ENCODE results near the gene EIF4A3. TPM values are rescaled to one million over a fixed set of nuclear protein-coding genes. Genes with fewer than 3 reads are reported as not detected.

Gene EIF4A3
- total RNA-seq, 1 donor from 2014 or later, result 90.1 TPM

GRCh38 chr17:80185968-80186367 lies 39.0 kb upstream of the EIF4A3 start:
- intact Hi-C loops (cut with DNase I), result no loop called here
- H3K27me3 ChIP-seq, result no peaks in the 10 kb centered on the region
- TF ChIP-seq POLR2A (IDR thresholded peaks at IDR 0.05), result no peak
- no peak for TF ChIP-seq CTCF (IDR thresholded peaks at IDR 0.05)
- no peak for TF ChIP-seq POLR2AphosphoS5 (IDR thresholded peaks at IDR 0.05; ENCODE audit: insufficient read depth in 1 of 2, low read depth in 1 of 2)
- H3K4me3 ChIP-seq, result no peak overlapping the region
- no peaks in the 10 kb centered on the region for H3K36me3 ChIP-seq
- H3K9me3 ChIP-seq, result no peaks in the 10 kb centered on the region
- peaks cover 14% of the 10 kb centered on the region for H3K4me1 ChIP-seq
- no peak overlapping the region for H3K27ac ChIP-seq
- DNase-seq (ENCODE audit: extremely low spot score in 2 of 2), result no peak

- Histone ChIP-seq H3K9me3 (no peaks in the 10 kb centered on the region), H3K27me3 (no peaks in the 10 kb centered on the region), H3K4me3 (no peak overlapping the region), H3K4me1 (peaks cover 14% of the 10 kb centered on the region), H3K36me3 (no peaks in the 10 kb centered on the region), H3K27ac (no peak overlapping the region)
- intact Hi-C loops (cut with DNase I), result no loop called here
- TF ChIP-seq POLR2AphosphoS5 (IDR thresholded peaks at IDR 0.05; ENCODE audit: insufficient read depth in 1 of 2, low read depth in 1 of 2) (no peak), POLR2A (IDR thresholded peaks at IDR 0.05) (no peak), CTCF (IDR thresholded peaks at IDR 0.05) (no peak)
- no peak for DNase-seq (ENCODE audit: extremely low spot score in 2 of 2)
Observed at GRCh38 chr17:80184423-80184714, 37.4 kb upstream of the EIF4A3 start.

- Histone ChIP-seq H3K36me3 (no peaks in the 10 kb centered on the region), H3K4me1 (peaks cover 14% of the 10 kb centered on the region), H3K27ac (no peak overlapping the region), H3K9me3 (no peaks in the 10 kb centered on the region), H3K4me3 (no peak overlapping the region), H3K27me3 (no peaks in the 10 kb centered on the region)
- DNase-seq (ENCODE audit: extremely low spot score in 2 of 2), result no peak
- intact Hi-C loops (cut with DNase I), result no loop called here
- TF ChIP-seq POLR2A (IDR thresholded peaks at IDR 0.05), result no peak
- no peak for TF ChIP-seq POLR2AphosphoS5 (IDR thresholded peaks at IDR 0.05; ENCODE audit: insufficient read depth in 1 of 2, low read depth in 1 of 2)
- no peak for TF ChIP-seq CTCF (IDR thresholded peaks at IDR 0.05)
Observed at GRCh38 chr17:80183581-80184422, 36.9 kb upstream of the EIF4A3 start.

- no peak for DNase-seq (ENCODE audit: extremely low spot score in 2 of 2)
- Histone ChIP-seq H3K4me3 (no peak overlapping the region), H3K9me3 (no peaks in the 10 kb centered on the region), H3K27me3 (no peaks in the 10 kb centered on the region), H3K4me1 (peaks cover 10% of the 10 kb centered on the region), H3K27ac (no peak overlapping the region), H3K36me3 (no peaks in the 10 kb centered on the region)
- no peak for TF ChIP-seq POLR2AphosphoS5 (IDR thresholded peaks at IDR 0.05; ENCODE audit: insufficient read depth in 1 of 2, low read depth in 1 of 2)
- no peak for TF ChIP-seq CTCF (IDR thresholded peaks at IDR 0.05)
- TF ChIP-seq POLR2A (IDR thresholded peaks at IDR 0.05), result no peak
- intact Hi-C loops (cut with DNase I), result no loop called here
Observed at GRCh38 chr17:80182845-80183223, 35.9 kb upstream of the EIF4A3 start.

- intact Hi-C loops (cut with DNase I), result no loop called here
- DNase-seq (ENCODE audit: extremely low spot score in 2 of 2), result no peak
- Histone ChIP-seq H3K4me3 (no peak overlapping the region), H3K27me3 (no peaks in the 10 kb centered on the region), H3K4me1 (peaks cover 5% of the 10 kb centered on the region), H3K9me3 (no peaks in the 10 kb centered on the region), H3K36me3 (no peaks in the 10 kb centered on the region), H3K27ac (no peak overlapping the region)
- TF ChIP-seq POLR2A (IDR thresholded peaks at IDR 0.05), result no peak
- TF ChIP-seq CTCF (IDR thresholded peaks at IDR 0.05), result no peak
- no peak for TF ChIP-seq POLR2AphosphoS5 (IDR thresholded peaks at IDR 0.05; ENCODE audit: insufficient read depth in 1 of 2, low read depth in 1 of 2)
Observed at GRCh38 chr17:80182118-80182844, 35.4 kb upstream of the EIF4A3 start.

Data from vagina (tissue), 2 donors.